Measurements from ENCODE around the gene CROCC2.

Gene CROCC2

DNA sequence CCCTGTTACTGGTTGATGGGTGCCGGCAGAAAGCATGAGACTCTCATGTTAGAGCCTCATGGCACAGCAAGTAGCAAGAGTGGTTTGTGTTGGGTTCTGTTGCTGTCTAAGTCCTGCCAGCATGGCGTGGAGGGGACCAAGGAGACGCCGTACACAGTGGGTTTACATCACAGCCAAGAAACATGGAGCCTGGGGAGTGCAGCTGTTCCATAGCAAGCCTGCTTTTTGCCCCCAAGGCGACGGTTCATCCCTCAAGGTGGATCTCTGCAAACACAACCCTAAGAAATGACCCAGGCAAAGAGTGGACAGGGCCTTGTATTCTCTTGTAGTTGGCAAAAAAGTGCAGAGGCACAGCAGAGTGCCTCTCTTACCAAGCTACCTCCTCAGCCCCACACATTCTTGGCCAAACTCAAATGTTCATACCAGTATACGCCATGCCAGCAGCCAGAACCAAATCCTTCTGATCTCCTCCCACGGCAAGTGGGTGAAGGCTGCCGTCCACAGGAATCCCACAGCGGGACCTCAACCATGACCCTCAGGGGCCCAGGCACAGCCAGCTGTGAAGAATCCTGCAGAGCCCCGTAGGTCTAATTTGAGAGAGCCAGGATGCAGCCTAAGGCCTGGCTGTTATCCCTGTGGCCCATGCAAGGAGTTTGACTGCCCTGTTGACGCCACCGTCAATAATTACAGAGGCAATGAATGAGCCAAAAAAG is 111.2 kb downstream of the CROCC2 start:
- no peak for DNase-seq

GRCh38 chr2:241018051-241018891 is 112.1 kb downstream of the CROCC2 start:
- DNase-seq: no peak

GRCh38 chr2:241019441-241020139 is 113.5 kb downstream of the CROCC2 start:
- DNase-seq: no peak

DNA sequence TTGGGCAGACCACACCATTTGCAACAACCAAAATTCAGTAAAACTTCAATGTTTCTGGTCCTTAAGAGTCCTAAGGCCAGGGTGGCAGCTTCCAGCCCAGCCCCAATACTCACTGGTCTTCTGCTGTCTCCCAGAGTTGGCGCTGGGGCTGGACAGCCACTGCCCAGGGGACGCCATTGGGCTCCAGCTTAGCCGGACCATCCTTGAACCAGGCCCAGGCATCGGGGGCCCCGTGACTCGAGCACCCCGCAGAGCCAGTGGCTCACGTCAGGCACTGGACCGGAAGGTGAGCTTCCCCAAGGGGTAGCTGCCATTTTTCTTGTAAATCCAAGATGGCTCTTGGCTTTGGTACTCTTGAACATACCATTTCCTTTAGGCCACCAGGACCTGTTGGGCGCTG is 114.1 kb downstream of the CROCC2 start:
- DNase-seq: no peak

- DNase-seq: no peak
Measured at GRCh38 chr2:241020629-241021190, 114.6 kb downstream of the CROCC2 start.

DNA sequence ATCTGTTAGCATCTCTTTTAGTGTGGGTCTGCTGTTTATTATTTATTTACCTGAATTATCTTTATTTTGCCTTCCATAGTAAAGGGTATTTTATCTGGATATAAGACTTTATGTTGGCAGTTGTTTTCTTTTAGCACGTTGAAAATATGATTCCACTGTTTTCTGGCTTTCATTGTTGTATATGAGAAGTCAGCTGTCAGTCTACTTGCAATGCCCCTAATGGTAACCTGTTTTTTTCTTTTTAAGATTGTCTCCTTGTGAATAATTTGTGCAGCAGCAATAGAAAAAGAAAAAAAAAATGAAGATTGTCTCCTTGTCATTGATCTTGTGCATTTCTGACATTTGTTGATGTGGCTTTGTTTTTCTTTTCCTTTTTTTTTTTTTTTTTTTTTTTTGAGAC is 119.5 kb downstream of the CROCC2 start:
- DNase-seq: no peak

DNA sequence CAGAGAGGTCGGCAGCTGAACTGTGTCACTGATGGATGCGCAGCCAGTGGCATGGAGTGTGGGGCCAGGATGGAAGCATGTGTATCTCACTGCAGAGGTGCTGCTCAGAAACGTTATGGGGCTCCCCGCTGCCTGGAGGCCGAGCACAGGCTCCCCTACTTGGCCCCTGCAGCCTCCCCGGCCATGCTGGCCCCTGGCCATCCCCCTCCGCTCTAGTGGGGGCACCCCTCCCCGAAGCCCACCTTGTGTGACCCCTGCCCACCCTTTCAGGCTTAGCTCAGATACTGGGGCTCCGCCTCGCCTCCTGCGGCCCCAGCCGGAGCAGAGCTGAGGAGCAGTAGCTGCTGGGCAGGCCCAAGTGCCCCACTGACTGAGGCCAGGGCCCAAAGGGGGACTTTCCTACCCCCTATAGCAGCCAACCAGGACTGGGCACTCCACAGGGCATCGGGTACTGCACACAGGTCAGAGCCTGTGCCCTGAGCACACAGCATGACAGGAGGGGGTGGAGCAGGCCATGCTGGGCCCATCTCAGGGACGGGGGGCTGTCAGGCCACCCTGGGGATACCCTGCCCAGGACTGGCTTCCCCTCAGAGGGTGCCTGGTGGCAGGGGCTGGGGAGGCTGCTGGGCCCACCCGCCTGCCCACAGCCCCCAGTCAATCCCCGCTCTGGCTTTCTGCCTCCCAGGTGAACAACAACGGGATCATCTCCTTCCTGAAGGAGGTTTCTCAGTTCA is 123.6 kb downstream of the CROCC2 start:
- no peak for DNase-seq

DNA sequence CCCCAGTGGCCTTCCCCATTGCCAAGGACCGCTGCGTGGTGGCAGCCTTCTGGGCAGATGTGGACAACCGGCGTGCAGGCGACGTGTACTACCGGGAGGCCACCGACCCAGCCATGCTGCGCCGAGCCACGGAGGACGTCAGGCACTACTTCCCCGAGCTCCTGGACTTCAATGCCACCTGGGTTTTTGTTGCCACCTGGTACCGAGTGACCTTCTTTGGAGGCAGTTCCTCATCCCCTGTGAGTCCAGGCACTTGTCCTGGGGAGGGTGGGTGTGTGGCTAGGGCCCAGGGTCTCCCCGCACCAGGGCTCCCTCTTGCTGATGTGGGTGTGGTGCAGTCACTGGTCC is 124.2 kb downstream of the CROCC2 start:
- DNase-seq: no peak

DNA sequence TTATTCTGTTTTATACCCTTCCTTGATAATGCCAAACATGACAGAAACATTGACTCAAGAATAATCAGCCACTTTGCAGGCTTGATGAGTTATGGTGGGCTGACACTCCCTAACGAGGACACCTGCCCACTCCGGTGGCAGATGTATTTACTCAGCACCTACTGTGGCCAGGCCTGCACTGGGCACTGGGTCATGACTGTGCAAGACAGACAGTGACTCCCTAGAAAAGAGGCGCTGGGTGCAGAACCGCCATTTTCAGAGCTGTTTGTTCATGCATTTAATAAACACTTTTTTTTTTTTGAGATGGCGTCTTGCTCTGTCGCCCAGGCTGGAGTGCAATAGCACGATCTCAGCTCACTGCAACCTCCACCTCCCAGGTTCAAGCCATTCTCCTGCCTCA is 124.7 kb downstream of the CROCC2 start:
- DNase-seq: no peak

DNA sequence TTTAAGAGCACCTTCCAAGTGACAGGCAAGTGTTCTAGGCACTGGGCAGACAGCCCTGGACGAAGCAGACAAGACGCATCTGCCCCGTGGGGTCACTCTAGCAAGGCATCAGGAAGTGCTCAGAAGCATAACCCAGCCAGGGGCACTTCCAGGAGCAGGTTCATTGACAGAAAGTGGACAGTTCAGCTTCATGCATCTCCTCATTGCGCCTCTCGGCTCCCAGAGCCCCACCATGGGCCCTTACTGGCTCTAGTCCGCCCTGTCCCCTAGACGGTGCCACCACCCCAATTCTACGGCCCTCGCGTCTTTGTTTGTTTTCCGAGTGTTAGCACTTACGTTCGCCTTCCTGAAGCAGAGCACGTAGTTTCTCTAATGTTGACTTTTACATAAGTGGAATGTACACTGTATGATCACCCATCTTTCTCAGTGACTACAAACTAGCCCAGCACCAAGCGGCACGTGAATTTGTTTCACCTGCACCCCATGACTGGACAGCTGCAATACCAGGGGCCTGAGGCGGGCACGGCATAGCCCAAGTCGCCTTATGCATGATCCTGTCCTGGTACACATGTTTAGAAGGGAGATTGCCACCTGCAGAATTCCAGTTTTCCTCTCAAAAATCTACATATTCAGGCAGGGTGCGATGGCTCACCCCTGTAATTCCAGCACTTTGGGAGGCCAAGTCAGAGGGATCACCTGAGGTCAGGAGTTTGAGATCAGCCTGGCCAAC is 125.5 kb downstream of the CROCC2 start:
- no peak for DNase-seq

- no peak for DNase-seq
Measured at GRCh38 chr2:241033336-241033987, 127.3 kb downstream of the CROCC2 start.

- no peak for DNase-seq
Measured at GRCh38 chr2:241033994-241034393, 127.9 kb downstream of the CROCC2 start.

GRCh38 chr2:241034490-241035141 is 128.5 kb downstream of the CROCC2 start:
- DNase-seq: no peak

- DNase-seq: no peak
Measured at GRCh38 chr2:241035142-241035817, 129.1 kb downstream of the CROCC2 start.

- DNase-seq: no peak
Measured at GRCh38 chr2:241035818-241036396, 129.8 kb downstream of the CROCC2 start.

DNA sequence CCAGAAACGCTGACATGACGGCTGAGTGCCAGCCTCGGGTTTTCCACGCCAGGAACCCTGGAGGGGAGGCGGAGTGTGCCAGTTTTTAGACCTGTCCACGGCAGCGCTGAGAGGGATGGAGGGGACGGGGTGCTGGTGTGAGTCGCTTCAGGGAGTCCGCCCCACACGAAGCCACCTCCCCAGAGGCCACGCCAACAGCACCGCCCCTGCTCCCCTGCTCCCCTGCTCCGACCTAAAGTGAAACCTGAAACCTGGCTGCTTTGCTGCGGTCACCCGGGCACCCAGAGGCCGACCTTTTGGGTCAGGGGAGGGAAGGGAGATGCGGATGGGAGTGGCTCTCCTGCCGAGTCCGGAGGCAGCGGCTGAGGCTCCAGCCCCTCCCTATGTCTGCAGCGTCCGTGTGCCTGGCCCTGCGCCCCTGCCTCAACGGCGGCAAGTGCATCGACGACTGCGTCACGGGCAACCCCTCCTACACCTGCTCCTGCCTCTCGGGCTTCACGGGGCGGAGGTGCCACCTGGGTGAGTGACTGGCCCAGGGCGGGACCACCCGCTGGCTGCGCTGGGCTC is 130.3 kb downstream of the CROCC2 start:
- DNase-seq: no peak

- no peak for DNase-seq
Measured at GRCh38 chr2:241036964-241037421, 130.9 kb downstream of the CROCC2 start.

DNA sequence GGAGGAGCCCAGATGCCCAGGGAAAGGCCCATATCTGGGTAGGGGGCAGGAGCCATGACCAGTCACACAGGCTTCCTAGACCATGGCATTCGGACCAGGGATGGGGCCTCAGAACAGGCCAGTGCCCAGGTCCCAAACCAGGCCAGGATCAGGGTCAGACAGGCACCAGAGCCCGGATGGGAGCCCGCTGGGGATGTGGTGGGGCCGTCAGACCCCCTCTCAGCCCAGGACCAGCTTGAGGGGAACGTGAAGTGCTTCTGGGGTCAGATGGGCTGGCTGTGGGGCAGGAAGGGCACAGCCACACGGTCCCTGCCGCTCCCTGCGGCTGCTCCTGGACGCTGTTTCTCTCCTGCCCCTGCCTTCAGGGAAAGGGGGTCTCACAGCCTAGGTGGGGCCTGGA is 131.4 kb downstream of the CROCC2 start:
- DNase-seq: no peak
